Measurements from ENCODE around the gene OTUD7B.

- TF ChIP-seq CTCF (IDR thresholded peaks at IDR 0.05) (no peak), POLR2A (IDR thresholded peaks at IDR 0.05) (no peak)
Observed at GRCh38 chr1:149997585-149998262, 12.8 kb downstream of the OTUD7B start.
